COR-L47 (cell line): ENCODE data around the gene PAMR1.
A peak's percentile ranks its signal among the peaks of the same experiment; 100 is the strongest.

ENCODE experiments used
- DNase-seq: peaks from one replicate; lab custom pipeline; 2025; lab: John Stamatoyannopoulos, UW

The PAMR1 gene

DNA sequence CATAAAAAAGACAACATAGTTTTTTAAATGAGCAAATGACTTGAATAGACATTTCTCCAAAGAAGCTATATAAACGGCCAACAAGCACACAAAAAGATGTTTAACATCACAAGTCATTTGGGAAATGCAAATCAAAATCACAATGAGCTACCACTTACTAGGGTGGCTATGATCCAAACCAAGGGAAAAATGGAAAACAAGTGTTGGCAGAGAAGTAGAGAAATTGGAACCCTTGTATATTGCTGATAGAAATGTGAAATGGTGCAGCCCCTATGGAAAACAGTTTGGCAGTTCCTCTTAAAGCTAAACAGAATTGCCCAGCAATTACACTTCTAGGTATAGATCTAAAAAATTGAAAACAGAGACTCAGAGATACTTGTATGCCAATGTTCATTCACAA, 29.0 kb downstream of the PAMR1 start:
- DNase-seq, result no peak

DNA sequence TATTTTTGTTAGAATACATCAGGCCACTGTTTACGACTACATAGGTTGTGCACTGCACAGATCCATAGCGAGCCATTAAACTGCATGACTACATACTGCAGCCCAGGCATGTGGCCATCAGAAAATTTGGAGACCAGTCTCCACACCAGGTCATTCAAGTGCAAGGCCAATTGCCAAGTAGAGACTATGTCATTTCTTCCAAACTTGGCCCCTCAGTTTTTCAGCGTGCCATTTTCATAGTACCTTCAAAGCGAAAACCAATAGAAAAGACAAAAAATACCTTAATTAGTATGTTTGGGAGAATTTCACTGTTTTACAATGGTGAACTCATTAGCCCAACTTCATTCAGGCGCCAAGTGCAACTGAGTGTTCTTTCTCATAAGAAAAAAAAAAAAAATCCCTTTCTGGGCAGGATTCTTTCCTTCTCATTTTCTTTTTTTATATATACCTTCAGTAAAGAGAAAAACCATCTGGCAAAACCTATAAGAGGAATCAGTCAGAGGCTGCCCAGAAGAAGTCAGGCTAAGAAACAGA, 30.4 kb downstream of the PAMR1 start:
- no peak for DNase-seq

DNA sequence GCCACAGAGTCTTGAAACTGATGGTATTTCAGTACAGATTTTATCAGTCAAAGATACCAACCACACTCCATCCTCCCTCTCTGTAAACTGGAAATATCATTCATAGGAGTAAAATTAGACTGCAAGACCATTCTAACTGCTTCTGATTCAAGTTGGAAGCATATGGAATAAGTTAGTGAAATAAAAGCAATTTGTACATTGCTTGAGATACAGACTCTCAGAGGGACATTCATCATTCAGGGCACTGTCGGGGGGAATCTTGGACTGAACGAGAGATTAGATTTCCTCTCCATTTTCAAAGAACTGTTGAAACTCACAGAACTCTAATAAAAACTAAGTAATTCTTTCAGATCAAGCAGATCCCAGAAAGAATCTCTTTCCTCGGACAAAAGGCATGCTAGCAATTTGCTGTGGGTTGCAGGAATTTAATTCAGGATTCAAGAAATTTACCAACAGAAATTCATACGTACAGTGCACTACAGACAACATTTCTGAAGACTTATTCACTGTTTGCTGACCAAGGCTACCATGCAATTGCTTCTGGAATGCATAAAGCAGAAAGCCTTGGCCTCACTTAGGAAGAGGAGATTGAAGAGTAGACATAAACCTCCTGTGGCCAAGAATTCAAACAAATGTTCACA, 34.1 kb downstream of the PAMR1 start:
- no peak for DNase-seq

DNA sequence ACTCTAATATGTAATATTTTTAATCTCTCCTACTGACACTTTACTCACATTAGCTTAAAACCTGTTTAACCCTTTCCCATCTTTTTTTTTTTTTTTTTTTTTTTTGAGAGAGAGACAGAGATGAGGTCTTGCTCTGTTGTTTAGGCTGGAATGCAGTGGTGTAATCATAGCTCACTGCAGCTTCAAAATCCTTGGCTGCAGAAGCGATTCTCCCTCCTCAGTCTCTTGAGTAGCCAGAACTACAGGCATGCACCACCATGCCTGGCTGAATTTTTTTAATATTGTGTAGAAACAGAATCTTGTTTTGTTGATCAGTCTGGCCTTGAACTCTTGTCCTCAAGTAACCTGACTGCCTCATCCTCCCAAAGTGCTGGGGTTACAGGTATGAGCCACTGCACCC, 37.3 kb downstream of the PAMR1 start:
- no peak for DNase-seq

DNA sequence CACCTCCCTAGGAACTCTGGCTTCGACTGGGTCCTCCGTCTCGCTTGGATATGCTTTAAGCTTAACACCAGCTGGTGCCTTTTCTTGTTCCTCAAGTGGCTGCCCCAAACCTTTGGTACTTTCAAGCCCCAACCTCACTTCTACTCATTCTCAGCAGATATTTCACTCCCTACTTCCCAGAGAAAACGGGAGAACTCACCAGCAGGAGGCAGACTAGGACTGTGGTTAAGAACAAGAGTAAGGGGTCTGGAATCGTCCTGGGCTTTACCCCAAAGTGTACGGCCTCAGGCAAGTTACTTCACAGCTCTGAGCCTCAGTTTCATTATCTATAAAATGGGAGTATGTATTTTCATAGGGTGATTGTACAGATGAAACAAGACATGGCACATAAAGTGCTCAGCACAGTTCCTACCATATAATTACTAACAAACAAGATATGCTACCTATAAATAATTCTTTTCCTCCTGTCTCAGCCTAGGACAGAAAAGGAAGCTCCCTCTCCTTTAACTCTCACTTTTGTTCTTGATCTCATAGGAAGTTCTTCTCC, 37.8 kb downstream of the PAMR1 start:
- DNase-seq, result peak; percentile 55

DNA sequence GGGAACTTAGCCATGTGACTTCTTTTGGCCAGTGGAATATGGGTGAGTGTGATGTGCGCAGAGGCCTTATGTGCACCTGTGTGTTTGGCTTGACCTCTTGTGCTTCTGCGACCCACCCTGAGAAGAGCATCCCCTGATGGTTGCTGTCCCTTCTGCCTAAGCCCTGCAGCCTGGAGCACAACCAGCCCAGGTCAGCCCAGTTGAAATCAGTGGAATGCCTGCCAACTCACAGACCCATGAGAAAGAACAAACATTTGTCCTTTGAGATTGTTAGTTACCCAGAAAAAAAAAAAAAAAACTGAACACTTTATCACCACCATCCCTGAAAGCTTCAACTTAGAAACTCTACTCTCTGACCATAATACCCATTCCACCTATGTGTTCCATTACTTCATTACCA, 38.5 kb downstream of the PAMR1 start:
- no peak for DNase-seq

- DNase-seq, result no peak
These were observed 39.0 kb downstream of the PAMR1 start for GRCh38 chr11:35486446-35486845.

- DNase-seq, result peak; percentile 85
These were observed 39.6 kb downstream of the PAMR1 start for GRCh38 chr11:35485656-35486322.

DNA sequence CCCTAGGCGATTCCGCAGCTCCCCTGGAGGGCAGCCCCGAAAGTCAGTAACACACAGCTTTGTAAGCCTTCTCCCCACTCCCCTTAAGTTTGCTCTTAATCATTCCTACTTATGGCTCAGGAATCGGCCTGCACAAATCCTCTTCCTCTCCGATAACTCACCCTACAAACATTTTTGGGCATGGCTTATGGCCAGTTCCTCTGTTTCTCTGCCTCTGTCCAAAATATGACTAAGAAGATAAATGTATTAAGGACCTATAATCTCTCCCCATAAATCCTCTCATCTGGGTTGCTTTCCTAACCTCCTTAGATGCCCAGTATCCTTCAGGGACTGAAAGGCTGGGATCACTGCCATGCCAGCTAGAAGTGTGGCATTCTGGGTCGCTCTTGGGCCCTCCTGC, 41.0 kb downstream of the PAMR1 start:
- DNase-seq, result no peak

GRCh38 chr11:35483131-35483820, 42.1 kb downstream of the PAMR1 start:
- DNase-seq, result no peak

DNA sequence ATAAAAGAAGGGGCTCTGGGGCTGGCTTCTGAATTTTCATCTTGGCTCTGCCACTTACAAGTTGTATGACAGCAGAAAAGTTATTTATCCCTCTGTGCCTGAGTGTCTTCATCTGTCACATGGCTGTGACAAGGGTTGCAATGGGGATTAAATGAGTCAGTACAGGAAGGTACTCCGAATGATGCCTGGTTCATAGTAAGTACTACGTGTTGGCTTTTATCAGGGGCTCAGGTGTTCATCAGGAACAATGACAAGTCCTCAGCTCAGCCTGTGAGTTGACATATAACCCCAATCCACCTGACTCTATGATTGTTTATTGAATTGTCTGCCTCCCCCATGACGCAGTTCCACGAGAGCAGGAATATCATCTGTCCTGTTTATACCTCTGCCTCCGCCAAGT, 45.7 kb downstream of the PAMR1 start:
- DNase-seq, result no peak

GRCh38 chr11:35478471-35479091, 46.8 kb downstream of the PAMR1 start:
- no peak for DNase-seq

GRCh38 chr11:35477901-35478300, 47.5 kb downstream of the PAMR1 start:
- no peak for DNase-seq

- DNase-seq, result no peak
These were observed 50.7 kb downstream of the PAMR1 start for GRCh38 chr11:35474688-35475087.

DNA sequence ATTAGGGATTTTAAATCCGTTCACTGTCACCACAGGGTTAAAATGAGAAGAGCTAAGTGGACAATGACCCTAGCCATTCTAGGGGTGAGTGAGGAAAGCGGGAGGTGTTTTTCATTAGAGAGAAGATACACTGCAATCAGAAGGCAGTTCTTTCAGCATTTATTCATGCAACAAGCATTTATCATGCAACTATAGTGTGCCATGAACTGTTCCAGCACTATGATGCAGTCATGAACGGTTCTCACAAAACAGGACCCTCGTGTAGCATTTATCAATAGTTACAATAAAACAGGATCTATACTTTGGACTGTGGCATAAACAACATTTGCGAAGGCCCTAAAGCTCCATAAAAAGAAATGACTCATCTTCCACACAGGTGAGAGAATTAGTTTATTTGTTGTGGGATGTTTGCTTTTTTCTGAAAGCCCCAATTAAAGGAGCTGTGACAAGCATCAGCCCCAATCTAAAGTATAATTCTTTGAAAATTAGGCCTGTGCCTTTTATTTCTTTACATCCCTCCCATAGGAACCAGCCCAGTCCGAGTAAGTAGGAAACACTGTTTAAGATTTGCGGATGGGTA, 51.5 kb downstream of the PAMR1 start:
- no peak for DNase-seq

DNA sequence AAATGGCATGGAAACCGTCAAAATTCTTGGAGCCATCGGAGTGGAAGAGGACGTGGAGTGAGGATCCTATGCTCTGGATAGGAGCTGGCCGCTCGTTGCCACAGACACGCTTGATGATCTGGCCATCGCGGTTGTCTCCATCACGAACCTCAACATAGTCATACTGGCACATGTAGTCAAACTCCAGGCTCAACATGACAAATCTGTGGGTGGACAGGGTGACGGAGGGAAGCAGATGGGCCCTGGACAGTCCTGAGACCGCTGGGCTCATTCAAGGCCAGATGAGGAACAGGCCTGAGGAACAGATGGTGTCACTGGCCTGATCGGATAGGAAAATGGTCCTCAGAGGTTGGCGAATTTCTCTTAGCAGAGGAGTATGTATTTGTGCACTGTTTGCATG, 54.8 kb downstream of the PAMR1 start:
- DNase-seq, result no peak

- no peak for DNase-seq
These were observed 59.4 kb downstream of the PAMR1 start for GRCh38 chr11:35466058-35466457.

- peak; percentile 15 for DNase-seq
These were observed 61.1 kb downstream of the PAMR1 start for GRCh38 chr11:35464308-35464707.

GRCh38 chr11:35463331-35463751, 62.1 kb downstream of the PAMR1 start:
- DNase-seq, result no peak

DNA sequence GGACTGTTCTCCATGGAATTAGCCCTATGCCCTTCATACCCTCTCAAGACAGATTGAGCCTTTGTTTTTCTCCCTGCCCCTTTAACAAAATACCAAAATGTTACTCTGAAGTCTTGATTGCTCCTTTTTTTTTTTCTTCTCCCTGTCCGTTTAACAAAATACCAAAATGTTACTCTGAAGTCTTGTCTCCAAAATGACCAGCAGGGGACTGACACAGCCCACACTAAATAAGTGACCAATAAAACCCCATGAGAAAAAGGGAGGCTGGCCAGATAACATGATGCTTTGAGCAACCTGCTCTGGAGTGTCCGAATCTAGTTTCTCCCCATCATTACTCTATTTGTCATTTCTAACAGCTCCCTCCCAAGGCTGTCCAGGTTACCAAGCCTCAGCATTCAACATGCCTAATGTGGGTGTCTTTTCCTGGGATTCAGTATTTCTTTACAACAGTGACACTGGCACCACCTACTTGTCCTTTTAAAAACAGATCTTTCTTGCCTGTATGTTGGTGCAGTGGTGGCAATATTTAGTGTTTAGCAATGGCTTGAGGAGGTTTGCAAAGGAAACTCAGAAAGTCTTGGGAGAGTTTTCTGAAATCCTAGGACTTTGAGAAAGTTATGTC, 63.4 kb downstream of the PAMR1 start:
- no peak for DNase-seq

GRCh38 chr11:35459489-35459888, 65.9 kb downstream of the PAMR1 start:
- DNase-seq, result no peak

DNA sequence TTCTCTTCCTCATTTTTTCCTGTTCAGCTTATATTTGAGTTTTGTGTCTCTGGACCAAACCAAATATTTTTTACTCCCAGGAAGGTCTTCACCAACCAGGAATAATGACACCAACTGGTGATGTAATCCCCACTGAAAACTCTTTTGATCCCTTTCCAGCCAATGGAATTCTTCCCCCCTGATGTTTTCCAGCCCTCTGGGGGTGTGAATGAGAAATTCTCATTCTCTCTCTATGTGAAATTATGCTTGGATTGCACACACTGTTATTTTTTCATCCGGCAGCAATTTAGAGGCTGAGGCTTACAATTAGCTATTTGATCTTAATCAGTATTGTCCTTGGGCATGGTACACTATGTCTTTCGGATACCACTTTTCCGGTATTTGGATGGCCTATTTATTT, 66.6 kb downstream of the PAMR1 start:
- DNase-seq, result no peak
